Urinary bladder (tissue), 4 donors: ENCODE results near the gene MXRA7. TPM values are rescaled to one million over a fixed set of nuclear protein-coding genes. Genes with fewer than 3 reads are reported as not detected.
A peak's percentile ranks its signal among the peaks of the same experiment; 100 is the strongest.

Experiments
- DNase-seq: peaks from one replicate; pipeline ENCODE4 v3.0.0-alpha.2; 2015; ENCODE audit errors: extremely low spot score
- H3K27ac ChIP-seq: one replicate; pipeline ENCODE4 v1.5.1; 2013; ENCODE audit warnings: low read depth, mild to moderate bottlenecking, moderate library complexity
- H3K36me3 ChIP-seq: one replicate; pipeline ENCODE4 v1.6.1; 2013; ENCODE audit warnings: mild to moderate bottlenecking, moderate library complexity; ENCODE audit not compliant: insufficient read depth
- H3K4me1 ChIP-seq: one replicate; pipeline ENCODE4 v1.6.1; 2013; ENCODE audit warnings: mild to moderate bottlenecking, moderate library complexity; ENCODE audit not compliant: insufficient read depth
- H3K4me3 ChIP-seq: one replicate; pipeline ENCODE4 v1.5.1; 2013; ENCODE audit warnings: low read depth, low read length
- WGBS: extraction: QIAGEN DNeasy Blood & Tissue Kit; methylation state at CpG from one replicate; pipeline ENCODE4 v1.1.7; 2013; 5-methylcytosine and 5-hydroxymethylcytosine counted together
- polyA plus RNA-seq: library from polyadenylated mRNA; stranded (reverse); fragments of 200-250 nt; gene quantifications from one replicate; pipeline ENCODE4 v1.2.3, GENCODE V29; 2013
- total RNA-seq: library from RNA; depleted of rRNA; stranded (reverse); fragments of >200 nt; gene quantifications from one replicate; pipeline ENCODE4 v1.2.3, GENCODE V29; 2014
- donor health status: healthy with polysubstance abuse.
- donor health status: healthy.

The MXRA7 gene
- total and polyA plus RNA-seq, 2 donors: 188 to 432 TPM

- no peak overlapping the region for H3K4me3 ChIP-seq
- H3K27ac ChIP-seq: no peak overlapping the region
- no peaks in the 10 kb centered on the region for H3K36me3 ChIP-seq
- DNase-seq: no peak
- WGBS: 84% methylated on average over 16 of the region's 16 CpGs
- H3K4me1 ChIP-seq: no peaks in the 10 kb centered on the region
Observed at GRCh38 chr17:76677406-76677805, 33.4 kb downstream of the MXRA7 start.

DNA sequence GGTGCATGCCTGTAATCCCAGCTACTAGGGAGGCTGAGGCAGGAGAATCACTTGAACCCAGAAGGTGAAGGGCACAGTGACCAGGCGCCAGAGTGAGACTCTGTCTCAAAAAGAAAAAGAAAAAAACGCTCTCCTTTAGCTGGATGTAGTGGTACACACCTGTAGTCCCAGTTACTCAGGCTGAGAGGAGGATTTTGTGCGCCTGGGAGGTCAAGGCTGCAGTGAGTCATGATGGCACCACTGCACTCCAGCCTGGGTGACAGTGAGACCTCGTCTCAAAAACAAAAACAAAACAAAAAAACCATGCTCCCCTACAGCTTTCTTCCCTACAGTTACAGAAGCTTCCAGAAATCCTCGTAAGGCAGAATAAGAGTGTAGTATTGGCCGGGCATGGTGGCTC, 34.1 kb downstream of the MXRA7 start:
- Histone ChIP-seq H3K4me1 (no peaks in the 10 kb centered on the region), H3K27ac (no peak overlapping the region), H3K36me3 (no peaks in the 10 kb centered on the region), H3K4me3 (no peak overlapping the region)
- WGBS: 95% methylated on average over 6 of the region's 6 CpGs
- no peak for DNase-seq

DNA sequence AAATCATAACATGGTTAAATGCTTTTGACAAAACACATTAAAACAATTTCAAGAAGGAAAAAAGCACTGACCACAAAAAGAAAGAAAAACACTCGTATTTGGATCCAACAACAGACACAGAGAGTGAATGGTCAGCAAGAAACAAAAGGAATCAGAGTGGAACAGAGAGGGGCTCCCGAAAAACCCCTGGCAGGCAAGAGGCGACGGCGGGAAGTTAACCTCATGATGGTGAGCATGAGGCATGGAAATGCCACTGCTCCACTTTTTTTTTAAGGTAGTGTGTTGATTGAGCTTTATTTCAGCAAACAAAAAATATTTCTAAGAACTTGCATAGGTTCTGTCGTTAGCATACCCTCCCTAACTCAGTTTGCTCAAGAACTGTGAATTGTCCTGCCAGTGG, 35.1 kb downstream of the MXRA7 start:
- 95% methylated on average over 6 of the region's 6 CpGs for WGBS
- no peak overlapping the region for H3K27ac ChIP-seq
- H3K4me1 ChIP-seq: no peaks in the 10 kb centered on the region
- H3K36me3 ChIP-seq: no peaks in the 10 kb centered on the region
- H3K4me3 ChIP-seq: no peak overlapping the region
- DNase-seq: no peak

DNA sequence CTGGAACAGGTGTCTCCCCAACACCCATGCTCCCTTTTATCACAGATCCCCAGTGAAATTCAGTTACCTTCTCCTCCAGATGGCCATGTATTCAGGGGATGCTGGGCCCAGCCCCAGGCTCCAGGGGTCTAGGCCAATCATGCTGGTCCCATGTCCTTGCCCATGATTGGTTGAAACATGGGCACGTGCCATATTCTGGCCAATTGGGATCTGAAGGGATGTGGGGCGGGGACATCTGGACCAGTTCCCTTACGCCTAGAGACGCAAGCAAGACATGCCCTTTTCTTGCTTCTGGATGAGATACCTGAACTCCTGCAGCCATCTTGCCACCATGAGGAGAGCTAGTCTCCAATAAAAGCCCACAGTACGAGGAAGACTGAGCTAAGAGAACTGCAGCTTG, 36.2 kb downstream of the MXRA7 start:
- H3K4me1 ChIP-seq: no peaks in the 10 kb centered on the region
- no peak overlapping the region for H3K4me3 ChIP-seq
- no peak for DNase-seq
- WGBS: 96% methylated on average over 5 of the region's 5 CpGs
- no peaks in the 10 kb centered on the region for H3K36me3 ChIP-seq
- H3K27ac ChIP-seq: no peak overlapping the region

DNA sequence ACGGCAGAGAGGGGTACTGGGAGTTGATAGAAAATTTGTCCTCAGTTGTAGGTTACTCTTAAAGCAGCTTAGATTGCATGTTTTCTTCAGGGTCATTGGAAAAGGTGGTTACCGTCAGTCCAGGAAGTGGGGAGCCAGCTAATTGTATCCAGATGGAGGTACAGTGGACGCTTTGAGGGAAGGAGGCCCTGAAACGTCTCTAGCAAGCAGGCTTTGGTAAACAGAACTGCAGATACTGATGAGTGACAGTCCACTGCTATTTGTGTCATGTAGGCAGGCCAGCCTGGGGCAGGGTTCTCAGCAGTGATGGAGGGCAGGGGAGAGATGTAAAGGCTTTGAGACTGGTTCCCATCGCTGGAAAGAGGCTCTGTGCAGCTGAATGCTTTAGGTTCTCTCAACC, 37.0 kb downstream of the MXRA7 start:
- WGBS: 65% methylated on average over 5 of the region's 5 CpGs
- DNase-seq: no peak
- Histone ChIP-seq H3K4me1 (no peaks in the 10 kb centered on the region), H3K27ac (no peak overlapping the region), H3K36me3 (no peaks in the 10 kb centered on the region), H3K4me3 (no peak overlapping the region)

DNA sequence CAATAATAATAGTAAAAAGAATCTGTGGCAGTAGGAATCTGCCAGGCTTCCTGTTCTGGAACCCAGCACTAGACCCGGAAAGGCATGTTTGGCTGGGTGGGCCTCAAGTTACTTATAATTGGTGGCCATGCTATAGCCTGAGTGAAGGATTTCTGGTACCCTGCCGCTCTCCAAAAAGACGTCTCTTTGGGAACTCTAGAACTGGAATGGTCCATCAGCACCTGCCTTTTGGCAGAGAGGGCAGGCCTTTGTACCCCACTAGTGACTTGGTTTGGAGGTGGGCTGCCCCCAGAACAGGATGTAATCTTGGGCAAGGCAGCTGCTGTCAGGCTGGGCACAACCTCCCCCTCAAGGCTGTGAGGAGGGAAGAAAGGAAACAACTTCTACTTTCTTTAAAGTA, 37.9 kb downstream of the MXRA7 start:
- no peaks in the 10 kb centered on the region for H3K4me1 ChIP-seq
- no peak for DNase-seq
- H3K36me3 ChIP-seq: no peaks in the 10 kb centered on the region
- H3K27ac ChIP-seq: no peak overlapping the region
- no peak overlapping the region for H3K4me3 ChIP-seq
- WGBS: 90% methylated on average over 3 of the region's 3 CpGs

GRCh38 chr17:76672270-76672851, 38.4 kb downstream of the MXRA7 start:
- no peak for DNase-seq
- peak overlapping the region; percentile 65 for H3K27ac ChIP-seq
- H3K36me3 ChIP-seq: no peaks in the 10 kb centered on the region
- H3K4me1 ChIP-seq: no peaks in the 10 kb centered on the region
- peak overlapping the region; percentile 56 for H3K4me3 ChIP-seq
- 47% methylated on average over 13 of the region's 13 CpGs for WGBS

GRCh38 chr17:76671912-76672262, 38.9 kb downstream of the MXRA7 start:
- WGBS: under 1% methylated on average over 19 of the region's 19 CpGs
- no peak for DNase-seq

DNA sequence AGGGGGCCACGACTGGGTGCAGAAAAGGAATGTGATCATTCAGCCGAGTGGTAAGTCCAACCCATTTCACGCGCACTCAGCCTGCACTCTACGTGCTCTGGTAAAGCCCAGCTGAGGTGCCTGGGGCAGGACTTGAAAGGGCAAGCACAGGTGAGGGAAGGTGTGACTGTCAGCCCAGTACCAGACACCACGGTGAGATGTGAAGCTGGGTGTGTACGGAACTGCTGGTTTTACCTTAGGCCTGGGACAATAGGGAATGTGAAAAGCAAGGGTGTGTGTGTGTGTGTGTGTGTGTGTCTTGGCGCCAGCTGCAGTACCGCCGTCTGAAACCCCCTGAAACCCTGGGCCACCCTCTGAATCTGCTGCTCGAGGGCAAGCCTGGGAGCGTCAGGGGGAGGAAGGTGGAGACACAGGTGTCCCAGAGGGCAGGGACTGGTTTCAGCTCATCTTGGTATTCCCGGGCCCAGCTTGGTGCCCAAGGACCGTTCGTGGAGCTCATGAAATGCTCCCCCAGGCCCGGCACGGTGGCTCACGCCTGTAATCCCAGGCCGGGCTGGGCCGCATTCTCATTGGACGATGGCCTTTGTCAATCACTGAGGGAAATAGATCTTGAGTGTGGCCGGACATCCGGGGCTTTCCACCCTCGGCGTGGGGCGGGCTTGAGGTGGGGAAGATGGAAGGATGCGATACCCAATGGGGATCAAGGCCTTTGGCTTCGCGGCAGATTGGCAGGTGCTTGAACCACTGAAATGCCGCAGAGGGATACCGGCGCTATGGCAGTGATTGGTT, 39.4 kb downstream of the MXRA7 start:
- H3K36me3 ChIP-seq: no peaks in the 10 kb centered on the region

More at GRCh38 chr17:76671912-76672262, 38.9 kb downstream of the MXRA7 start:
- Histone ChIP-seq H3K4me1 (no peaks in the 10 kb centered on the region), H3K27ac (peak overlapping the region; percentile 65), H3K4me3 (peak overlapping the region; percentile 56), H3K36me3 (no peaks in the 10 kb centered on the region)

GRCh38 chr17:76670718-76671122, 40.0 kb downstream of the MXRA7 start:
- Histone ChIP-seq H3K36me3 (no peaks in the 10 kb centered on the region), H3K4me1 (no peaks in the 10 kb centered on the region), H3K4me3 (no peak overlapping the region), H3K27ac (peak overlapping the region; percentile 82)
- no peak for DNase-seq
- WGBS: 50% methylated on average over 9 of the region's 9 CpGs

More for the DNA sequence above, 39.4 kb downstream of the MXRA7 start:
- Histone ChIP-seq H3K4me3 (peak overlapping the region; percentile 56), H3K27ac (peak overlapping the region; percentile 82), H3K4me1 (no peaks in the 10 kb centered on the region)
- DNase-seq: peak; percentile 100
- whole genome bisulfite sequencing: 11% methylated on average over 32 of the region's 32 CpGs

GRCh38 chr17:76670020-76670717, 40.6 kb downstream of the MXRA7 start:
- DNase-seq: no peak
- no peaks in the 10 kb centered on the region for H3K36me3 ChIP-seq
- no peak overlapping the region for H3K4me3 ChIP-seq
- 89% methylated on average over 9 of the region's 9 CpGs for WGBS
- no peaks in the 10 kb centered on the region for H3K4me1 ChIP-seq
- no peak overlapping the region for H3K27ac ChIP-seq

GRCh38 chr17:76667786-76668453, 42.8 kb downstream of the MXRA7 start:
- 72% methylated on average over 14 of the region's 14 CpGs for WGBS
- no peak overlapping the region for H3K4me3 ChIP-seq
- no peaks in the 10 kb centered on the region for H3K36me3 ChIP-seq
- no peak for DNase-seq
- H3K4me1 ChIP-seq: no peaks in the 10 kb centered on the region
- no peak overlapping the region for H3K27ac ChIP-seq

DNA sequence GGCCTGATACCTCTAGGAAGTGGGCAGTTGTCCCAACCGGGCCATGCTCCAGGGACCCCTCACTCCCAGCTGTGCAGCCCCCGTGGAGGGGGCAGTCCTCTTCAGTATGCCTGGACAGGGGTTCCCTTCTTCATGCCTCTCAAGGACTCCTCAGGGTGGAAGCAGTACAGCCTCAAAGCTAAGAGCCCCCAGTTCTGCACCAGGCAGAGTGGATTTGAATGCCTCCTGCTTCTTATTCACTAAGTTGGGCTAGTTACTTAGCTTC, 43.3 kb downstream of the MXRA7 start:
- no peak for DNase-seq
- WGBS: 41% methylated on average over 2 of the region's 2 CpGs
- H3K4me3 ChIP-seq: no peak overlapping the region
- H3K36me3 ChIP-seq: no peaks in the 10 kb centered on the region
- H3K27ac ChIP-seq: no peak overlapping the region
- no peaks in the 10 kb centered on the region for H3K4me1 ChIP-seq

DNA sequence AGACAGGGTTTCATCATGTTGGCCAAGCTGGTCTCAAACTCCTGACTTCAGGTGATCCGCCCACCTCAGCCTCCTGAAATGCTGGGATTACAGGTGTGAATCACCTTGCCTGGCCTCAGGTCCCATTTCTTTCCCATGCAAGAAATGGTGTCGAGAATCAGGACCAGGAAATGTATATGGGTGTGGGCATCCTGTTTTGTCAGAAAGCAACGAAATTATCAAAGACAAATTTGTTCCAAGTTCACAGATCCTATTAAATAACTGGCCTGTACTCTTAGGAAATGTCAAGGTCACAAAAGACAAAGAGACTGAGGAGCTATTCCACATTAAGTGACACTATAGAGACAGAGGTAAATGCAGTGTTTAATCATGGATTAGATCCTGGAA, 50.1 kb downstream of the MXRA7 start:
- H3K4me1 ChIP-seq: peaks cover 2% of the 10 kb centered on the region
- WGBS: 73% methylated on average over 3 of the region's 3 CpGs
- DNase-seq: no peak

More for the DNA sequence above, 50.1 kb downstream of the MXRA7 start:
- Histone ChIP-seq H3K36me3 (no peaks in the 10 kb centered on the region), H3K27ac (no peak overlapping the region), H3K4me3 (no peak overlapping the region)
